HG03439 (cell line): ENCODE results near the gene CSMD2.
"Not testable (repeated sequence)": the region's sequence is repeated elsewhere in the genome, so short reads cannot be mapped to it uniquely, and the experiment has no call there.

ENCODE experiments used
- ATAC-seq: cut with Tn5 transposase; IDR thresholded peaks from one replicate; pipeline ENCODE4 v1.9.1; 2021; ENCODE audit warnings: mild to moderate bottlenecking, moderate library complexity; ENCODE audit not compliant: unreplicated experiment

Gene CSMD2

GRCh38 chr1:34164771-34165391 is at the start of gene CSMD2:
CSMD2 (minus strand) TSS chr1:34165230; CDS start chr1:34165097, 133 bp downstream.
- ATAC-seq, result no peak

GRCh38 chr1:34213956-34214355 is 48.9 kb upstream of the CSMD2 start:
- ATAC-seq, result no peak

GRCh38 chr1:34212673-34213072 is 47.6 kb upstream of the CSMD2 start:
- no peak for ATAC-seq

- ATAC-seq, result no peak
Observed at GRCh38 chr1:34199927-34200326, 34.9 kb upstream of the CSMD2 start.

- ATAC-seq, result no peak
Observed at GRCh38 chr1:34192621-34193020, 27.6 kb upstream of the CSMD2 start.

GRCh38 chr1:34190692-34191091 is 25.7 kb upstream of the CSMD2 start:
- ATAC-seq, result no peak

- ATAC-seq, result no peak
Observed at GRCh38 chr1:34188985-34189384, 24.0 kb upstream of the CSMD2 start.

- ATAC-seq, result no peak
Observed at GRCh38 chr1:34188418-34188817, 23.4 kb upstream of the CSMD2 start.

- ATAC-seq, result no peak
Observed at GRCh38 chr1:34186741-34187494, 21.9 kb upstream of the CSMD2 start.

- not testable (repeated sequence) for ATAC-seq
Observed at GRCh38 chr1:34183381-34183780, 18.4 kb upstream of the CSMD2 start.

GRCh38 chr1:34178072-34178471 is 13.0 kb upstream of the CSMD2 start:
- no peak for ATAC-seq

GRCh38 chr1:34176830-34177603 is 12.0 kb upstream of the CSMD2 start, which contains the start of gene C1orf94:
C1orf94 (plus strand) TSS chr1:34176907; CDS start chr1:34177790, 883 bp downstream.
- no peak for ATAC-seq

GRCh38 chr1:34175744-34176143 is 10.7 kb upstream of the CSMD2 start:
- ATAC-seq, result no peak

- no peak for ATAC-seq
Observed at GRCh38 chr1:34167389-34167788, 2.4 kb upstream of the CSMD2 start.

GRCh38 chr1:34166625-34167361 is 1.8 kb upstream of the CSMD2 start:
- no peak for ATAC-seq

GRCh38 chr1:34166191-34166624 is 1.2 kb upstream of the CSMD2 start:
- no peak for ATAC-seq

GRCh38 chr1:34165422-34165921 is 442 bp upstream of the CSMD2 start:
- no peak for ATAC-seq

GRCh38 chr1:34163792-34164731 is 968 bp downstream of the CSMD2 start:
- no peak for ATAC-seq
